Neuron (in vitro differentiated cells): ENCODE results near the gene SLC35A4.

Source experiments
- H2AFZ ChIP-seq: one replicate; pipeline ENCODE4 v1.6.1; 2013; ENCODE audit warnings: low read depth, mild to moderate bottlenecking, inconsistent platforms, low read length, moderate library complexity
- H3K27me3 ChIP-seq: one replicate; pipeline ENCODE4 v1.6.1; 2013; ENCODE audit warnings: low read length; ENCODE audit not compliant: insufficient read depth
- H3K36me3 ChIP-seq: one replicate; pipeline ENCODE4 v1.6.1; 2013; ENCODE audit warnings: low read length; ENCODE audit not compliant: insufficient read depth
- H3K4me1 ChIP-seq: one replicate; pipeline ENCODE4 v1.6.1; 2013; ENCODE audit warnings: low read length; ENCODE audit not compliant: insufficient read depth
- H3K4me3 ChIP-seq: 2 replicates; pipeline ENCODE4 v1.5.1; 2013; ENCODE audit warnings: mild to moderate bottlenecking, low read length, moderate library complexity
- H3K9me3 ChIP-seq: one replicate; pipeline ENCODE4 v1.6.1; 2013; ENCODE audit warnings: low read length

Gene SLC35A4

GRCh38 chr5:140564196-140565023 is at the start of gene SLC35A4, which contains the start of gene APBB3:
Gene SLC35A4, plus strand, starts transcription at chr5:140564828. Its CDS starts 2,342 bp downstream, at chr5:140567170.
Gene APBB3, minus strand, starts transcription at chr5:140564598. Its CDS starts 353 bp downstream, at chr5:140564245.
- Histone ChIP-seq H3K27me3 (no peaks in the 10 kb centered on the region), H3K9me3 (no peaks in the 10 kb centered on the region), H3K4me1 (peaks cover 20% of the 10 kb centered on the region), H3K4me3 (peak within 1 kb of the TSS; percentile 89), H3K36me3 (peaks cover 26% of the 10 kb centered on the region), H2AFZ (peak within 1 kb of the TSS; percentile 89)

GRCh38 chr5:140524003-140524402 is 40.6 kb upstream of the SLC35A4 start:
- no peak overlapping the region for H3K4me3 ChIP-seq
- no peaks in the 10 kb centered on the region for H3K4me1 ChIP-seq
- no peak overlapping the region for H2AFZ ChIP-seq
- peaks cover 57% of the 10 kb centered on the region for H3K36me3 ChIP-seq
- no peaks in the 10 kb centered on the region for H3K9me3 ChIP-seq
- no peaks in the 10 kb centered on the region for H3K27me3 ChIP-seq

- H2AFZ ChIP-seq: no peak overlapping the region
- H3K9me3 ChIP-seq: no peaks in the 10 kb centered on the region
- no peaks in the 10 kb centered on the region for H3K4me1 ChIP-seq
- H3K27me3 ChIP-seq: no peaks in the 10 kb centered on the region
- peaks cover 89% of the 10 kb centered on the region for H3K36me3 ChIP-seq
- H3K4me3 ChIP-seq: no peak overlapping the region
These were observed 24.4 kb upstream of the SLC35A4 start for GRCh38 chr5:140540227-140540626.

GRCh38 chr5:140542972-140543371 is 21.7 kb upstream of the SLC35A4 start:
- H3K4me1 ChIP-seq: no peaks in the 10 kb centered on the region
- no peak overlapping the region for H2AFZ ChIP-seq
- H3K4me3 ChIP-seq: no peak overlapping the region
- no peaks in the 10 kb centered on the region for H3K9me3 ChIP-seq
- no peaks in the 10 kb centered on the region for H3K27me3 ChIP-seq
- H3K36me3 ChIP-seq: peaks cover 74% of the 10 kb centered on the region

GRCh38 chr5:140544986-140545385 is 19.6 kb upstream of the SLC35A4 start:
- H3K4me3 ChIP-seq: no peak overlapping the region
- no peak overlapping the region for H2AFZ ChIP-seq
- H3K36me3 ChIP-seq: peaks cover 73% of the 10 kb centered on the region
- H3K4me1 ChIP-seq: no peaks in the 10 kb centered on the region
- no peaks in the 10 kb centered on the region for H3K9me3 ChIP-seq
- no peaks in the 10 kb centered on the region for H3K27me3 ChIP-seq

GRCh38 chr5:140545606-140546005 is 19.0 kb upstream of the SLC35A4 start:
- H2AFZ ChIP-seq: no peak overlapping the region
- H3K36me3 ChIP-seq: peaks cover 73% of the 10 kb centered on the region
- H3K4me1 ChIP-seq: no peaks in the 10 kb centered on the region
- H3K9me3 ChIP-seq: no peaks in the 10 kb centered on the region
- H3K4me3 ChIP-seq: no peak overlapping the region
- no peaks in the 10 kb centered on the region for H3K27me3 ChIP-seq

GRCh38 chr5:140546851-140547507 is 17.6 kb upstream of the SLC35A4 start:
- Histone ChIP-seq H3K4me1 (no peaks in the 10 kb centered on the region), H3K36me3 (peaks cover 73% of the 10 kb centered on the region), H3K4me3 (no peak overlapping the region), H3K27me3 (no peaks in the 10 kb centered on the region), H3K9me3 (no peaks in the 10 kb centered on the region), H2AFZ (no peak overlapping the region)

GRCh38 chr5:140547508-140548299 is 16.9 kb upstream of the SLC35A4 start, which contains the start of gene EIF4EBP3:
Gene EIF4EBP3, plus strand, starts transcription at chr5:140547662. Its CDS starts 76 bp downstream, at chr5:140547738.
- Histone ChIP-seq H3K27me3 (no peaks in the 10 kb centered on the region), H3K9me3 (no peaks in the 10 kb centered on the region), H2AFZ (no peak within 1 kb of the TSS), H3K36me3 (peaks cover 72% of the 10 kb centered on the region), H3K4me3 (no peak within 1 kb of the TSS), H3K4me1 (no peaks in the 10 kb centered on the region)

- no peak overlapping the region for H3K4me3 ChIP-seq
These were observed 16.3 kb upstream of the SLC35A4 start for GRCh38 chr5:140548300-140548688.

GRCh38 chr5:140548791-140549190 is 15.8 kb upstream of the SLC35A4 start:
- peaks cover 74% of the 10 kb centered on the region for H3K36me3 ChIP-seq
- H3K4me3 ChIP-seq: no peak overlapping the region
- H3K9me3 ChIP-seq: no peaks in the 10 kb centered on the region
- H2AFZ ChIP-seq: no peak overlapping the region
- no peaks in the 10 kb centered on the region for H3K27me3 ChIP-seq
- no peaks in the 10 kb centered on the region for H3K4me1 ChIP-seq

More at GRCh38 chr5:140548300-140548688, 16.3 kb upstream of the SLC35A4 start:
- H3K4me1 ChIP-seq: no peaks in the 10 kb centered on the region
- no peak overlapping the region for H2AFZ ChIP-seq
- H3K27me3 ChIP-seq: no peaks in the 10 kb centered on the region
- H3K9me3 ChIP-seq: no peaks in the 10 kb centered on the region
- H3K36me3 ChIP-seq: peaks cover 72% of the 10 kb centered on the region

GRCh38 chr5:140549237-140550144 is 15.1 kb upstream of the SLC35A4 start:
- no peak overlapping the region for H2AFZ ChIP-seq
- no peaks in the 10 kb centered on the region for H3K27me3 ChIP-seq
- H3K9me3 ChIP-seq: no peaks in the 10 kb centered on the region
- peaks cover 71% of the 10 kb centered on the region for H3K36me3 ChIP-seq
- H3K4me3 ChIP-seq: no peak overlapping the region
- H3K4me1 ChIP-seq: no peaks in the 10 kb centered on the region
